Hepatocyte (in vitro differentiated cells): ENCODE results near the gene BANK1. TPM values are rescaled to one million over a fixed set of nuclear protein-coding genes. Genes with fewer than 3 reads are reported as not detected.

Source experiments
- DNase-seq: peaks from one replicate; pipeline ENCODE4 v3.0.0-alpha.2; 2016; ENCODE audit warnings: low spot score
- H2AFZ ChIP-seq: fragments of 200-600 bp; sonication (generic); 2 replicates; pipeline ENCODE4 v1.6.0; 2016; ENCODE audit warnings: antibody characterized with exemption, mild to moderate bottlenecking
- H3K27ac ChIP-seq: fragments of 200-600 bp; sonication (generic); 2 replicates; pipeline ENCODE4 v1.5.1; 2016; ENCODE audit warnings: mild to moderate bottlenecking
- H3K27me3 ChIP-seq: fragments of 200-600 bp; sonication (generic); 2 replicates; pipeline ENCODE4 v1.6.1; 2016
- H3K36me3 ChIP-seq: fragments of 200-600 bp; sonication (generic); replicated peaks from 2 replicates; pipeline ENCODE4 v1.5.1; 2016; ENCODE audit warnings: low read depth; ENCODE audit not compliant: insufficient read depth
- H3K4me1 ChIP-seq: fragments of 200-600 bp; sonication (generic); 2 replicates; pipeline ENCODE4 v1.5.1; 2016; ENCODE audit warnings: mild to moderate bottlenecking, moderate library complexity; ENCODE audit not compliant: insufficient read depth
- H3K4me2 ChIP-seq: fragments of 200-600 bp; sonication (generic); 2 replicates; pipeline ENCODE4 v1.6.0; 2016
- H3K4me3 ChIP-seq: fragments of 200-600 bp; sonication (generic); 2 replicates; pipeline ENCODE4 v1.5.1; 2016; ENCODE audit warnings: mild to moderate bottlenecking
- H3K79me2 ChIP-seq: fragments of 200-600 bp; sonication (generic); 2 replicates; pipeline ENCODE4 v1.6.0; 2017; ENCODE audit warnings: mild to moderate bottlenecking
- H3K9me2 ChIP-seq: fragments of 200-600 bp; sonication (generic); replicated peaks from 2 replicates; pipeline ENCODE4 v1.6.0; 2017; ENCODE audit warnings: mild to moderate bottlenecking; ENCODE audit not compliant: insufficient read depth
- H3K9me3 ChIP-seq: fragments of 200-600 bp; sonication (generic); 2 replicates; pipeline ENCODE4 v1.5.1; 2016; ENCODE audit warnings: low read depth, mild to moderate bottlenecking
- H4K20me1 ChIP-seq: fragments of 200-600 bp; sonication (generic); 2 replicates; pipeline ENCODE4 v1.6.0; 2016; ENCODE audit warnings: mild to moderate bottlenecking; ENCODE audit not compliant: insufficient read depth, poor library complexity, severe bottlenecking
- EZH2 ChIP-seq: fragments of 200-600 bp; sonication (generic); IDR thresholded peaks from 2 replicates; pipeline ENCODE4 v1.6.1; 2016; ENCODE audit warnings: antibody characterized with exemption, mild to moderate bottlenecking, borderline replicate concordance
- EZH2phosphoT487 ChIP-seq: fragments of 200-600 bp; sonication (generic); IDR thresholded peaks from one replicate; pipeline ENCODE4 v1.6.1; 2018; ENCODE audit warnings: antibody characterized with exemption, mild to moderate bottlenecking, low read depth, moderate library complexity; ENCODE audit not compliant: unreplicated experiment, severe bottlenecking
- WGBS: methylation state at CpG from one replicate; pipeline ENCODE4 v1.1.6; 2016; ENCODE audit warnings: low lambda C conversion rate; ENCODE audit errors: missing lambda C conversion rate; 5-methylcytosine and 5-hydroxymethylcytosine counted together
- polyA plus RNA-seq: library from polyadenylated mRNA; unstranded; fragments of >200 nt; fragmentation: Nextera tagmentation; extraction: Ambion mirVana; gene quantifications from 2 replicates; pipeline ENCODE4 v1.2.1, GENCODE V29; 2016
- total RNA-seq: library from RNA; depleted of rRNA; stranded (reverse); fragments of >200 nt; gene quantifications from 2 replicates; pipeline ENCODE4 v1.2.3, GENCODE V29; 2014
- TF ChIP-seq, protein P1 (sequence below): fragments of 200-600 bp; sonication (generic); IDR thresholded peaks from 2 replicates; pipeline ENCODE4 v1.5.1; 2016; ENCODE audit warnings: antibody characterized with exemption, mild to moderate bottlenecking; ENCODE audit not compliant: poor library complexity

Gene BANK1
- total and polyA plus RNA-seq, 2 experiments from 2014 or later, result 0.17 to 0.29 TPM

DNA sequence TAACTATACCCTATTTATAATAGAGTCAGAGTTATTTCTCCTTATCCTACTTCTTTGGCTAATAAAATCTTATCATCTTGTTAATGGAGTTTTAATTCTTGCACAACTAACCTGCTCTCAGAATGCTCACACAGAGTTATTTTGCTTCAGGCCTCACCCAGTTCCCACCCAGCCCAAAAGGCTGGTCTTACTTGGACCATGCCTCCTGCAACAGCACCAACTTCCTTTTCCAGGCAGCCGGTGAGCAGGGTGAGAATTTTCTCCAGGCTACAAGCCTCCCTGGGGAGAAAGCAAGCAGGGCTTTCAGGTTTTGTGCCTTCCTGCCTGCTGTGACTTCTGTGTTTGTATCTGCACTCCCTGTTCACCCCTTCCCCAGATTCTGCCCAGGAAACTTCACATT lies 29.1 kb upstream of the BANK1 start:
- no peak overlapping the region for H3K27ac ChIP-seq
- no peaks in the 10 kb centered on the region for H3K36me3 ChIP-seq
- no peaks in the 10 kb centered on the region for H4K20me1 ChIP-seq
- H3K9me2 ChIP-seq, result no peaks in the 10 kb centered on the region
- TF ChIP-seq, protein P1, sequence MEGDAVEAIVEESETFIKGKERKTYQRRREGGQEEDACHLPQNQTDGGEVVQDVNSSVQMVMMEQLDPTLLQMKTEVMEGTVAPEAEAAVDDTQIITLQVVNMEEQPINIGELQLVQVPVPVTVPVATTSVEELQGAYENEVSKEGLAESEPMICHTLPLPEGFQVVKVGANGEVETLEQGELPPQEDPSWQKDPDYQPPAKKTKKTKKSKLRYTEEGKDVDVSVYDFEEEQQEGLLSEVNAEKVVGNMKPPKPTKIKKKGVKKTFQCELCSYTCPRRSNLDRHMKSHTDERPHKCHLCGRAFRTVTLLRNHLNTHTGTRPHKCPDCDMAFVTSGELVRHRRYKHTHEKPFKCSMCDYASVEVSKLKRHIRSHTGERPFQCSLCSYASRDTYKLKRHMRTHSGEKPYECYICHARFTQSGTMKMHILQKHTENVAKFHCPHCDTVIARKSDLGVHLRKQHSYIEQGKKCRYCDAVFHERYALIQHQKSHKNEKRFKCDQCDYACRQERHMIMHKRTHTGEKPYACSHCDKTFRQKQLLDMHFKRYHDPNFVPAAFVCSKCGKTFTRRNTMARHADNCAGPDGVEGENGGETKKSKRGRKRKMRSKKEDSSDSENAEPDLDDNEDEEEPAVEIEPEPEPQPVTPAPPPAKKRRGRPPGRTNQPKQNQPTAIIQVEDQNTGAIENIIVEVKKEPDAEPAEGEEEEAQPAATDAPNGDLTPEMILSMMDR, result no peak
- TF ChIP-seq EZH2 (no peak), EZH2phosphoT487 (no peak)
- H3K79me2 ChIP-seq, result no peaks in the 10 kb centered on the region
- H3K9me3 ChIP-seq, result no peaks in the 10 kb centered on the region
- 22% methylated on average over 1 of the region's 1 CpG for WGBS
- H2AFZ ChIP-seq, result no peak overlapping the region
- H3K4me2 ChIP-seq, result no peak overlapping the region
- DNase-seq, result no peak
- no peaks in the 10 kb centered on the region for H3K27me3 ChIP-seq
- H3K4me3 ChIP-seq, result no peak overlapping the region
- H3K4me1 ChIP-seq, result no peaks in the 10 kb centered on the region

- no peak for DNase-seq
- Histone ChIP-seq H3K79me2 (no peaks in the 10 kb centered on the region), H3K4me1 (no peaks in the 10 kb centered on the region), H3K4me2 (no peak overlapping the region), H3K27me3 (no peaks in the 10 kb centered on the region), H2AFZ (no peak overlapping the region), H4K20me1 (no peaks in the 10 kb centered on the region), H3K27ac (no peak overlapping the region), H3K4me3 (no peak overlapping the region), H3K9me3 (no peaks in the 10 kb centered on the region), H3K9me2 (no peaks in the 10 kb centered on the region), H3K36me3 (no peaks in the 10 kb centered on the region)
- no peak for TF ChIP-seq EZH2phosphoT487
- TF ChIP-seq, protein P1, result no peak
- no peak for TF ChIP-seq EZH2
- WGBS, result 66% methylated on average over 2 of the region's 2 CpGs
These were observed 28.5 kb upstream of the BANK1 start for GRCh38 chr4:101762025-101762424.

- Histone ChIP-seq H2AFZ (no peak overlapping the region), H3K27ac (no peak overlapping the region), H3K4me1 (no peaks in the 10 kb centered on the region), H3K36me3 (no peaks in the 10 kb centered on the region), H3K4me2 (no peak overlapping the region), H3K9me2 (no peaks in the 10 kb centered on the region), H3K4me3 (no peak overlapping the region), H3K79me2 (no peaks in the 10 kb centered on the region), H3K9me3 (peaks cover 2% of the 10 kb centered on the region), H3K27me3 (no peaks in the 10 kb centered on the region), H4K20me1 (no peaks in the 10 kb centered on the region)
- no peak for DNase-seq
- TF ChIP-seq, protein P1, result no peak
- TF ChIP-seq EZH2 (no peak), EZH2phosphoT487 (no peak)
- 21% methylated on average over 2 of the region's 2 CpGs for WGBS
These were observed 28.0 kb upstream of the BANK1 start for GRCh38 chr4:101762534-101762933.

GRCh38 chr4:101763576-101763975 lies 27.0 kb upstream of the BANK1 start:
- WGBS, result 96% methylated on average over 1 of the region's 1 CpG
- Histone ChIP-seq H3K9me2 (no peaks in the 10 kb centered on the region), H3K36me3 (no peaks in the 10 kb centered on the region), H2AFZ (no peak overlapping the region), H3K79me2 (no peaks in the 10 kb centered on the region), H3K27me3 (no peaks in the 10 kb centered on the region), H4K20me1 (no peaks in the 10 kb centered on the region), H3K4me2 (no peak overlapping the region), H3K27ac (no peak overlapping the region), H3K4me3 (no peak overlapping the region), H3K4me1 (no peaks in the 10 kb centered on the region), H3K9me3 (peaks cover 6% of the 10 kb centered on the region)
- DNase-seq, result no peak
- TF ChIP-seq EZH2phosphoT487 (no peak), EZH2 (no peak)
- TF ChIP-seq, protein P1, result no peak
